Astrocyte (in vitro differentiated cells and primary cell): ENCODE results near the gene ASIC3.

Experiments used
- EZH2 ChIP-seq: IDR thresholded peaks from 2 replicates; pipeline ENCODE4 v1.6.1; 2012; ENCODE audit warnings: mild to moderate bottlenecking, low read length, inconsistent platforms; ENCODE audit not compliant: insufficient read depth
- TF ChIP-seq, protein P1 (sequence below): IDR thresholded peaks from 2 replicates; pipeline ENCODE4 v1.5.1; 2011; ENCODE audit warnings: low read depth, mild to moderate bottlenecking, inconsistent platforms, low read length, moderate library complexity; ENCODE audit not compliant: insufficient read depth

DNA sequence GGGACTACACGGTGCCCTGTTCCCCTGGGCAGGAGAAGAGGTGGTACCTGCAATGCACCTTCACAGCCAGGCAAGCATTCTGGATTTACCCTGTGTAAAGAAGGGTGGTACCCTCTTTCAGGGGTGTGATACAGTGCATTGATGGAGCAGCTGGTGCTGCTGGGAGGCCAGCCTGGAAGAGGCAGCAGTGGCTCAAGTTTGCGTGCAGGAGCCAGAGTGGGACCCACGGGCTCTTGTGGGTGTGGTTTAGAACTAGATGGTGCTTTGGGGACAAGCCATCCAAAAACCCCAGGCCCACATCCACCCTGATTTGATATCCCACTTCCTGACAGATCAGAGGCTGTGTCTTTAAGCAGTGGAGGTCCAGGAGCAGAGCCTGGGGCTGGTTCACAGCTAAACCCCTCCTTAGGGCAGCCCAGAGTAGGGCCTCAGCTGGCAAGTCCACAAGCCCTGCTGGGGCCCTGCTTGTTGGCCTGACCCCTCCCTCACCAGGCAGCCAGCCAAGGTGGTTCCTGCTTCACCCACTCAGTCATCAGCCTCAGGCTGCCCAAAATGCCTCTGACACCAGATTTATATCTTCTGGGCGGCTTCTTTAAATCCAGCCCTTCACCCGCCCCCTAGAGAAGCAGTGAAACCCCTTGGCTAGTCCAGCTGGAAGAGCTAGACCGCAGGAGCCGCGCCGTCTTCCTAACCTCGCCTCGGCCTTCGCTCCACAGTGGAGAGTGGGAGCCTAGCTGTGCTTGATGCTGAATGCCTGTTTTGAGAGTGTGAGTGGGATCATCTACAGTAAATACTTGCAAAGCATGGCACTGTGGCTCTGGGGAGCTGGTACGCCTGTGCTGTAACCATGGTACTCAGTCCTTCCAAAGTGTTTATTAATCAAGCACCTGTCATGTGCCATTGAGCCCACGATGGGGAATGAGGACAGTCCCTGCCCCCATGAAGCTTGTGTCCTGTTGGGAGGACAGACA is 1.4 kb upstream of the ASIC3 start:
- no peak for TF ChIP-seq EZH2
- TF ChIP-seq, protein P1, sequence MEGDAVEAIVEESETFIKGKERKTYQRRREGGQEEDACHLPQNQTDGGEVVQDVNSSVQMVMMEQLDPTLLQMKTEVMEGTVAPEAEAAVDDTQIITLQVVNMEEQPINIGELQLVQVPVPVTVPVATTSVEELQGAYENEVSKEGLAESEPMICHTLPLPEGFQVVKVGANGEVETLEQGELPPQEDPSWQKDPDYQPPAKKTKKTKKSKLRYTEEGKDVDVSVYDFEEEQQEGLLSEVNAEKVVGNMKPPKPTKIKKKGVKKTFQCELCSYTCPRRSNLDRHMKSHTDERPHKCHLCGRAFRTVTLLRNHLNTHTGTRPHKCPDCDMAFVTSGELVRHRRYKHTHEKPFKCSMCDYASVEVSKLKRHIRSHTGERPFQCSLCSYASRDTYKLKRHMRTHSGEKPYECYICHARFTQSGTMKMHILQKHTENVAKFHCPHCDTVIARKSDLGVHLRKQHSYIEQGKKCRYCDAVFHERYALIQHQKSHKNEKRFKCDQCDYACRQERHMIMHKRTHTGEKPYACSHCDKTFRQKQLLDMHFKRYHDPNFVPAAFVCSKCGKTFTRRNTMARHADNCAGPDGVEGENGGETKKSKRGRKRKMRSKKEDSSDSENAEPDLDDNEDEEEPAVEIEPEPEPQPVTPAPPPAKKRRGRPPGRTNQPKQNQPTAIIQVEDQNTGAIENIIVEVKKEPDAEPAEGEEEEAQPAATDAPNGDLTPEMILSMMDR: no peak
